Esophagus squamous epithelium (tissue), 5 donors: Measurements from ENCODE around the gene GPR158. TPM values are rescaled to one million over a fixed set of nuclear protein-coding genes. Genes with fewer than 3 reads are reported as not detected.

Experiments
- DNase-seq: peaks from one replicate; lab custom pipeline; 2025; lab: John Stamatoyannopoulos, UW
- H3K27ac ChIP-seq, 4 donors: fragments of 200-600 bp; sonication (generic); one replicate each; pipeline ENCODE4 v1.5.1; 2016 to 2019; ENCODE audit warnings: mild to moderate bottlenecking in 1 of 4
- H3K27me3 ChIP-seq, 4 donors: fragments of 200-600 bp; sonication (generic); 1 replicate in 3 of 4; 2 replicates in 1 of 4; pipeline versions ENCODE4 v1.5.1 to v1.6.0; 2017 to 2021; ENCODE audit warnings: antibody characterized with exemption in 1 of 4
- H3K36me3 ChIP-seq, 3 donors: fragments of 200-600 bp; sonication (generic); one replicate each; pipeline ENCODE4 v1.5.1; 2016 to 2019
- H3K4me1 ChIP-seq, 3 donors: fragments of 200-600 bp; sonication (generic); one replicate each; pipeline ENCODE4 v1.5.1; 2017 to 2019
- H3K4me3 ChIP-seq, 4 donors: fragments of 200-600 bp; sonication (generic); 1 replicate in 3 of 4; 2 replicates in 1 of 4; pipeline ENCODE4 v1.5.1; 2016 to 2019; ENCODE audit warnings: mild to moderate bottlenecking in 2 of 4, moderate library complexity in 1 of 4
- H3K9me3 ChIP-seq, 3 donors: fragments of 200-600 bp; sonication (generic); one replicate each; pipeline ENCODE4 v1.5.1; 2016 to 2019
- CTCF ChIP-seq, 6 experiments: fragments of 450-650 bp in 4 of 6; fragments of 200-600 bp in 2 of 6; sonication (generic) in 2 of 6; IDR thresholded peaks; one replicate each; pipeline ENCODE4 v1.5.1; 2016 to 2019; ENCODE audit warnings: antibody characterized with exemption in 6 of 6, mild to moderate bottlenecking in 4 of 6, moderate library complexity in 4 of 6
- POLR2A ChIP-seq, 4 donors: fragments of 450-650 bp; IDR thresholded peaks; one replicate each; pipeline ENCODE4 v1.6.1; 2017; ENCODE audit warnings: antibody characterized with exemption in 4 of 4, mild to moderate bottlenecking in 4 of 4, moderate library complexity in 3 of 4
- WGBS, 2 donors: methylation state at CpG; one replicate each; pipeline ENCODE4 v1.1.5; 2018; 5-methylcytosine and 5-hydroxymethylcytosine counted together
- intact Hi-C: fragments of 100-400 bp; cut with DNase I; formaldehyde crosslinking; loops from one replicate; pipeline ENCODE4 v1.15.0; 2022
- total RNA-seq, 4 donors: library from RNA; depleted of rRNA; stranded (reverse); fragments of >200 nt; gene quantifications; one replicate each; pipeline ENCODE4 v1.1.0, GENCODE V29; 2016
- donor health status: DM: yes; HTN: yes; CAD: no.

GPR158 gene
- total RNA-seq, 4 donors from 2014 or later = not detected

DNA sequence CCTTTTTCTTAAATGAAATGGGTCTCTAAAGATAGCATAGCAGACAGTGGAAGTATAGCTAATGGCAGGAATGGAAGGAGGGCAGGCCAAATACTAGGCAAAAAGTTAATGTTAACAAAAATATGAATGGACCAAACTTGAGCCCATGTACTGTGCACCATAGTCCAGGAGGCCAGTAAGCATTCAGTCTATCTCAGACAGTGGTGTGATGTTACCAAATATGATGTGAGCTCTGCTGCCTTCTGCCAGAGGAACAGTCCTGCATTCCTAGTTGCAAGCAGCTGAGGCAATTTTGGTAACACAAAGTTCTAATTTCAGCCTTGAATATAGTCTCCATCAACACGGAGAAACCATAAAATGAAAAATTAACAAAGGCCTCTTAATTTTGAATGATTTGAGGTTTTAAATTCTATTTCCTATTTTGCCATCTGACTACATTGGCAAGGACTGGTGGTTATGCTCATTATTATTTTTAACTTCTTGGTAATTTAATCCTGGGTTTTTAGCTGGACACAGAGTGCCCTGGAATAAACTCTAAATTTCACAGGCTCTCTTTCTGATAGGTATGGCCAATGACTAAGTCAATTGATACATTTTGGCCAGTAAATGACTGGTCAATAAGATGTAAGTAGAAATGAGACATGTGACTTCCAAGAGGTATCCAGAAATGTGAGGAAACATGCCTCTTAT lies 442.2 kb downstream of the GPR158 start:
- intact Hi-C loops = no loop called here
- Histone ChIP-seq H3K4me1 (no peaks in the 10 kb centered on the region), H3K27me3 (no peaks in the 10 kb centered on the region), H3K9me3 (peaks cover 0 to 5% (median 0%) of the 10 kb centered on the region in 3 donors), H3K36me3 (no peaks in the 10 kb centered on the region), H3K4me3 (no peak overlapping the region), H3K27ac (no peak overlapping the region)
- WGBS, 2 donors = 80 to 88% methylated on average over 1 of the region's 1 CpG
- DNase-seq = no peak
- TF ChIP-seq CTCF (IDR thresholded peaks at IDR 0.05) (no peak), POLR2A (IDR thresholded peaks at IDR 0.05) (no peak)

- DNase-seq = no peak
- no peaks in the 10 kb centered on the region for H3K9me3 ChIP-seq
- no peak overlapping the region for H3K4me3 ChIP-seq
- no peaks in the 10 kb centered on the region for H3K27me3 ChIP-seq
- intact Hi-C loops = no loop called here
- TF ChIP-seq POLR2A (IDR thresholded peaks at IDR 0.05) (no peak), CTCF (IDR thresholded peaks at IDR 0.05) (no peak)
- no peaks in the 10 kb centered on the region for H3K36me3 ChIP-seq
- H3K27ac ChIP-seq = no peak overlapping the region
- no peaks in the 10 kb centered on the region for H3K4me1 ChIP-seq
- 67 to 71% methylated on average over 3 of the region's 3 CpGs for WGBS, 2 donors
These were observed 452.8 kb downstream of the GPR158 start for GRCh38 chr10:25627606-25628005.

DNA sequence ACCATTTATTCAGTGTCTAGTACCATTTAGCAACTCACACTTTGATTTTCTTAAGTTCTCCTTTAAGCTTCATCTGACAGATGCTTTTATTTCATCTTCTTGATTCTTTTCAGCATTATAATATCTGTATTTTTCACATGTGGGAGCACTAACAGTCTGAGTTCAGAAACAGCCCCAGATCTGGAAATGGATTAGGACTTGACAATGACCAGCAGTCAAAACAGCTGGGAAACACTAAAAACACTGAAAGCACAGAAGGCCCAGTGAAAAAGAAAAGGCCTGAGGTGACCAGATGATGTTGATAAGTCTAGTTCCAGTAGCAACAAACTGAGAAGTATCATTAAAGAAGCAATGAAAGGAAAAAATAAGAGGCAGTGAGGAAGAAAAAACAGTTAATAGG lies 454.5 kb downstream of the GPR158 start:
- no peak overlapping the region for H3K4me3 ChIP-seq
- TF ChIP-seq POLR2A (IDR thresholded peaks at IDR 0.05) (no peak), CTCF (IDR thresholded peaks at IDR 0.05) (no peak)
- intact Hi-C loops = no loop called here
- no peaks in the 10 kb centered on the region for H3K36me3 ChIP-seq
- no peaks in the 10 kb centered on the region for H3K9me3 ChIP-seq
- H3K27ac ChIP-seq = no peak overlapping the region
- no peaks in the 10 kb centered on the region for H3K4me1 ChIP-seq
- H3K27me3 ChIP-seq = no peaks in the 10 kb centered on the region
- no peak for DNase-seq

DNA sequence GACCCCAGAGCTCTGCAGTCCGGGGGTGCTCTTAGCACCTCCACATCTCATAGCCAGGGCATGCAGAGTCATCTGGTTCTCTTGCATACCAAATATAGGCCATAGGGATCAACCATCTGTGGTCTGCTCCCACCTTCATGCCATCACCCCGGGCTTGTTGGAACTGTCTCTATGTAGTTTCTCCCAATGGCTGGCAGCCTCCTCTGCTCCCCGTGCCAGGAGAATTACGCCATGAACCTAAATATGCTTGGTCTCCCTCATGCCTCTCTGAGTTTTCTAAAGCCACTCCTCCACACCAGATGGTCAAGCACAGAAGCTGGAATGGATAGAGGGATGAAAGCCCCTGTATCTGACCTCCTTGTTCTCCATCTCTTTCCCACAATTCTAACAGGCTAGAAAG lies 456.7 kb downstream of the GPR158 start:
- intact Hi-C loops = no loop called here
- TF ChIP-seq CTCF (IDR thresholded peaks at IDR 0.05) = no peak
- TF ChIP-seq POLR2A (IDR thresholded peaks at IDR 0.05) = no peak
- Histone ChIP-seq H3K27me3 (no peaks in the 10 kb centered on the region), H3K4me3 (no peak overlapping the region), H3K4me1 (no peaks in the 10 kb centered on the region), H3K27ac (no peak overlapping the region), H3K9me3 (no peaks in the 10 kb centered on the region), H3K36me3 (no peaks in the 10 kb centered on the region)
- no peak for DNase-seq
- 59 to 83% methylated on average over 3 to 4 of the region's 4 CpGs for WGBS, 2 donors

GRCh38 chr10:25632802-25633201 lies 458.0 kb downstream of the GPR158 start:
- no peak overlapping the region for H3K4me3 ChIP-seq
- H3K27ac ChIP-seq = no peak overlapping the region
- no peak for DNase-seq
- TF ChIP-seq POLR2A (IDR thresholded peaks at IDR 0.05) = no peak
- TF ChIP-seq CTCF (IDR thresholded peaks at IDR 0.05) = no peak
- intact Hi-C loops = no loop called here
- no peaks in the 10 kb centered on the region for H3K36me3 ChIP-seq
- H3K9me3 ChIP-seq = no peaks in the 10 kb centered on the region
- WGBS, 2 donors = 81 to 90% methylated on average over 5 of the region's 5 CpGs
- no peaks in the 10 kb centered on the region for H3K4me1 ChIP-seq
- no peaks in the 10 kb centered on the region for H3K27me3 ChIP-seq
